Spleen (tissue), 11 donors: ENCODE measurements around the gene AGBL1. TPM values are rescaled to one million over a fixed set of nuclear protein-coding genes. Genes with fewer than 3 reads are reported as not detected.

Experiments
- DNase-seq: peaks from one replicate; pipeline ENCODE4 v3.0.0-alpha.2; 2020
- H3K27ac ChIP-seq, 8 donors: fragments of 200-600 bp; sonication (generic) in 7 of 8; 1 replicate in 4 of 8; 2 replicates in 4 of 8; pipeline versions ENCODE4 v1.5.0 to v1.8.0; 2016 to 2021; ENCODE audit warnings: inconsistent platforms in 4 of 8, mild to moderate bottlenecking in 4 of 8, moderate library complexity in 1 of 8
- H3K27me3 ChIP-seq, 7 donors: fragments of 200-600 bp; sonication (generic) in 6 of 7; replicated peaks in 1 of 7; 1 replicate in 4 of 7; 2 replicates in 3 of 7; pipeline versions ENCODE4 v1.5.0 to v1.8.0; 2016 to 2021; ENCODE audit warnings: inconsistent platforms in 3 of 7, mild to moderate bottlenecking in 1 of 7
- H3K36me3 ChIP-seq, 6 donors: fragments of 200-600 bp; sonication (generic) in 5 of 6; 1 replicate in 4 of 6; 2 replicates in 2 of 6; pipeline versions ENCODE4 v1.5.0 to v1.8.0; 2016 to 2021; ENCODE audit warnings: inconsistent platforms in 2 of 6
- H3K4me1 ChIP-seq, 6 donors: fragments of 200-600 bp; sonication (generic) in 5 of 6; 1 replicate in 3 of 6; 2 replicates in 3 of 6; pipeline versions ENCODE4 v1.5.0 to v1.8.0; 2016 to 2021; ENCODE audit warnings: inconsistent platforms in 3 of 6
- H3K4me3 ChIP-seq, 8 donors: fragments of 200-600 bp; sonication (generic) in 7 of 8; 1 replicate in 4 of 8; 2 replicates in 4 of 8; pipeline versions ENCODE4 v1.5.0 to v1.8.0; 2016 to 2021; ENCODE audit warnings: inconsistent platforms in 4 of 8, mild to moderate bottlenecking in 4 of 8, moderate library complexity in 2 of 8
- H3K9me3 ChIP-seq, 8 donors: fragments of 200-600 bp; sonication (generic) in 7 of 8; 1 replicate in 4 of 8; 2 replicates in 4 of 8; pipeline versions ENCODE4 v1.5.0 to v1.8.0; 2016 to 2021; ENCODE audit warnings: inconsistent platforms in 4 of 8
- POLR2A ChIP-seq, 3 donors: fragments of 450-650 bp; IDR thresholded peaks; one replicate each; pipeline ENCODE4 v1.5.1; 2017; ENCODE audit warnings: antibody characterized with exemption in 3 of 3, mild to moderate bottlenecking in 1 of 3
- POLR2AphosphoS5 ChIP-seq, 3 donors: sonication (generic); formaldehyde crosslinking; IDR thresholded peaks; one replicate each; pipeline ENCODE4 v1.5.1; 2017; ENCODE audit warnings: antibody characterized with exemption in 3 of 3
- WGBS, 5 donors: extraction: QIAGEN DNeasy Blood & Tissue Kit in 3 of 5; methylation state at CpG; one replicate each; pipeline versions ENCODE4 v1.1.5 to v1.1.7; 2013 to 2018; 5-methylcytosine and 5-hydroxymethylcytosine counted together
- intact Hi-C: fragments of 100-400 bp; cut with DNase I; formaldehyde crosslinking; loops from one replicate; pipeline ENCODE4 v1.15.0; 2023; ENCODE audit warnings: low total_unique reads
- polyA plus RNA-seq, 3 donors: library from polyadenylated mRNA; stranded (reverse); fragments of 200-250 nt; gene quantifications; one replicate each; pipeline ENCODE4 v1.2.1, GENCODE V29; 2013
- total RNA-seq, 7 donors: library from RNA; depleted of rRNA in 3 of 7; stranded (reverse); fragments of >200 nt in 3 of 7; fragmentation: NEBNext Ultra II Directional in 4 of 7; extraction: Animal tissue kit (Norgen Biotek cat#: 25700) in 4 of 7; gene quantifications; one replicate each; pipeline versions ENCODE4 v1.1.0 to v1.2.1, GENCODE V29; 2016 to 2021
- TF ChIP-seq, protein P1 (sequence below), 11 experiments: fragments of 200-600 bp in 7 of 11; fragments of 450-650 bp in 4 of 11; sonication (generic) in 4 of 11; IDR thresholded peaks in 8 of 11; conservative IDR thresholded peaks in 3 of 11; 1 replicate in 7 of 11; 2 replicates in 4 of 11; pipeline versions ENCODE4 v1.4.0 to v1.8.0; 2016 to 2021; ENCODE audit warnings: antibody characterized with exemption in 11 of 11, inconsistent platforms in 4 of 11, mild to moderate bottlenecking in 1 of 11
- donor health status: healthy with polysubstance abuse.
- donor health status: DM: no; HTN: no; CAD: no; lungs with moderate emphysema.
- donor health status: DM: no; HTN: no; CAD: no.
- donor health status: Bipolar disorder and iron deficiency.
- donor health status: healthy.
- donor health status: DM: no; HTN: no; CAD: no.
- donor health status: DM: yes; HTN: yes; CAD: no.

AGBL1 gene
- total and polyA plus RNA-seq, 10 donors, result not detected

DNA sequence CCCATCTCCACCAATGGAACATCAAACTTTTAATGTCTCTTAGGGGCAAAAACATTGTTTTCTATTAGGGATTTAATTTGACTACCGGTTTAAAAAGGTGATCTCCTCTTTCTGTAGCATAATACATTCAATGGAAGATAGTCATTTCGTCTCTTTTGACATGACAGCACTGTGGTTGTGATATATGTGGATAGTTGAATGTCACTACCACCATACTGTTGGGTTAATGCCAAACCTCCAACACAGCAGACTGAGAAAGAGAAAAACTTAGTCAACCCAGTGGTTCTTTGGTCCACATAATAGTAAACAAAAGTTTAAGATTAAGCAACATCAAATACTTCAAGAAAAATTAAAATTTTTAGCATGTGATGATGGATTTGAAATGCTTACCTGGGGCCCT is 530.4 kb downstream of the AGBL1 start:
- Histone ChIP-seq H3K36me3 (no peaks in the 10 kb centered on the region), H3K9me3 (no peaks in the 10 kb centered on the region), H3K27me3 (no peaks in the 10 kb centered on the region), H3K4me3 (no peak overlapping the region), H3K4me1 (peaks cover 0 to 5% (median 0%) of the 10 kb centered on the region in 6 donors), H3K27ac (no peak overlapping the region)
- intact Hi-C loops, result no loop called here
- TF ChIP-seq POLR2AphosphoS5 (IDR thresholded peaks at IDR 0.05) (no peak), POLR2A (IDR thresholded peaks at IDR 0.05) (no peak)
- TF ChIP-seq, protein P1, sequence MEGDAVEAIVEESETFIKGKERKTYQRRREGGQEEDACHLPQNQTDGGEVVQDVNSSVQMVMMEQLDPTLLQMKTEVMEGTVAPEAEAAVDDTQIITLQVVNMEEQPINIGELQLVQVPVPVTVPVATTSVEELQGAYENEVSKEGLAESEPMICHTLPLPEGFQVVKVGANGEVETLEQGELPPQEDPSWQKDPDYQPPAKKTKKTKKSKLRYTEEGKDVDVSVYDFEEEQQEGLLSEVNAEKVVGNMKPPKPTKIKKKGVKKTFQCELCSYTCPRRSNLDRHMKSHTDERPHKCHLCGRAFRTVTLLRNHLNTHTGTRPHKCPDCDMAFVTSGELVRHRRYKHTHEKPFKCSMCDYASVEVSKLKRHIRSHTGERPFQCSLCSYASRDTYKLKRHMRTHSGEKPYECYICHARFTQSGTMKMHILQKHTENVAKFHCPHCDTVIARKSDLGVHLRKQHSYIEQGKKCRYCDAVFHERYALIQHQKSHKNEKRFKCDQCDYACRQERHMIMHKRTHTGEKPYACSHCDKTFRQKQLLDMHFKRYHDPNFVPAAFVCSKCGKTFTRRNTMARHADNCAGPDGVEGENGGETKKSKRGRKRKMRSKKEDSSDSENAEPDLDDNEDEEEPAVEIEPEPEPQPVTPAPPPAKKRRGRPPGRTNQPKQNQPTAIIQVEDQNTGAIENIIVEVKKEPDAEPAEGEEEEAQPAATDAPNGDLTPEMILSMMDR (IDR thresholded peaks at IDR 0.05 in 8 of 11, conservative IDR thresholded peaks at IDR 0.05 in 3 of 11), result no peak
- DNase-seq, result no peak
- 59 to 89% (median 72%) methylated on average over 2 of the region's 2 CpGs for WGBS, 5 donors

DNA sequence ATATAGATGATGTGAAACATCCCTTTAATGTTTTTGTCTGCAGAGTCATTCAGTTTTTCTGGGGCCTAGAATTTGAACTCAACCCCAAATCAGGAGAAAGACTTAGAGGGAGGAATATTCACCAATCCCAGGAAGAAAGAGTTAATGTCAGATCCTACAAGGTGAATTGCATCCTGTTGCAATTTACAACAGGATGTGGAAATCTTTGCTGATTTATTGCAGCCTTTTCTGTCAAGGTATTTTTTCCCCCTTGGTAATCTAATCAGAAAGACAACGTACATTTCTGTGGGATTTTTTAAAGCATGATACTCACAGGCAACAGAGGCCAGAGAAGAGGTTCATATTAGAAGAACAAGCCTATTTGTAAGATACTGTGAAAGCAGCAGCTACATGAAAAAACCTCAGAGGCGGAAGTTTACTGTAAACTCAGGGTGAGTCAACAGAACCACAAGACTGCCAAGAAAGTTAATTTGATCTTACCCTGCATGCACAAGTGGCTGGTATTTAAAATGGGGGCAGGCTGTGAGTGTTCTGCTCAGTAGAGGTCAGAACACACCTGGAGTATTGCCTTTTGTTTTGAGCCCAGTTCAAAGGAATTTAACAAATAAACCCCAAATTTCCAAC is 531.9 kb downstream of the AGBL1 start:
- peaks cover 0 to 5% (median 0%) of the 10 kb centered on the region in 6 donors for H3K4me1 ChIP-seq
- no peaks in the 10 kb centered on the region for H3K36me3 ChIP-seq
- no peaks in the 10 kb centered on the region for H3K9me3 ChIP-seq
- TF ChIP-seq, protein P1 (IDR thresholded peaks at IDR 0.05 in 8 of 11, conservative IDR thresholded peaks at IDR 0.05 in 3 of 11), result no peak
- TF ChIP-seq POLR2AphosphoS5 (IDR thresholded peaks at IDR 0.05) (no peak), POLR2A (IDR thresholded peaks at IDR 0.05) (no peak)
- no peak for DNase-seq
- 39 to 46% (median 41%) methylated on average over 2 of the region's 2 CpGs for WGBS, 5 donors
- H3K27ac ChIP-seq, result peak overlapping the region in 4 of 8 donors; percentile 16 to 63 (median 42)
- intact Hi-C loops, result no loop called here
- no peaks in the 10 kb centered on the region for H3K27me3 ChIP-seq
- no peak overlapping the region for H3K4me3 ChIP-seq

DNA sequence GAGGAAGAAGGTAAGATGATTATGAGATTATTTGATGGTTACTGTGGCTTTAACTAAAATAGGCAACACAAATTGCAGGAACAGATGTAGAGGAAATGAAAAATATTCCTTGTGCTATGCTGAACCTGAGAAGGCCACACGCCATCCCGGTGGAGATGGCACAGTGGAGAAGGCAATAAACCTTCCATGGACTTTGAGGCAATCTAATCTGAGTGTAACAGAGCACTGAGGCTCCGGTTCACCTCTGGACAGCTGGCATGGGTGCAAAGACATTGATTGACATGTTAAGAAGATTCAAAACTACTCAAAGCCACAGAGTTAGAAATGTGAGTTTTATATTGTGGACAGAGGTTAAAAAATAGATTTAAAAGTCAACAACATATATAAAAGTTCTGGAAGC is 535.7 kb downstream of the AGBL1 start:
- no peaks in the 10 kb centered on the region for H3K27me3 ChIP-seq
- peak overlapping the region in 1 of 8 donors; percentile 24 for H3K27ac ChIP-seq
- H3K36me3 ChIP-seq, result no peaks in the 10 kb centered on the region
- no peak for DNase-seq
- intact Hi-C loops, result no loop called here
- no peak overlapping the region for H3K4me3 ChIP-seq
- TF ChIP-seq POLR2A (IDR thresholded peaks at IDR 0.05) (no peak), POLR2AphosphoS5 (IDR thresholded peaks at IDR 0.05) (no peak)
- TF ChIP-seq, protein P1 (IDR thresholded peaks at IDR 0.05 in 8 of 11, conservative IDR thresholded peaks at IDR 0.05 in 3 of 11), result no peak
- no peaks in the 10 kb centered on the region for H3K9me3 ChIP-seq
- H3K4me1 ChIP-seq, result peaks cover 0 to 5% (median 0%) of the 10 kb centered on the region in 6 donors
- 82 to 95% (median 83%) methylated on average over 3 of the region's 3 CpGs for WGBS, 5 donors

DNA sequence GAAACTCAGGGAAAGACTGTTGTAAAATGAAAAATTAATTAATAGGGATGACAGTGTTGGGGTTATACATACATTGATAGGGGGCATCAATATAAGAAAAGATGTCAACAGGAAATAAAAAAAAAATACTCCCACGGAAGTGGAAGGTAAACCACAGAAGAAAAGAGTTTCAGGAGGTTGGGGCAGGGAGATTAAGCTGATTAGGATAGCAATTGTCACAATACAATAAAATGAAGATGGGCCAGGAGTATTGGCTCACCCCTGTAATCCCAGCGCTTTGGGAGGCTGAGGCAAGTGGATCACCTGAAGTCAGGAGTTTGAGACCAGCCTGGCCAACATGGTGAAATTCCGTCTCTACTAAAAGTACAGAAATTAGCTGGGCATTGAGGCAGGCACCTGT is 536.1 kb downstream of the AGBL1 start:
- DNase-seq, result no peak
- intact Hi-C loops, result no loop called here
- Histone ChIP-seq H3K27ac (no peak overlapping the region), H3K27me3 (no peaks in the 10 kb centered on the region), H3K36me3 (no peaks in the 10 kb centered on the region), H3K4me3 (no peak overlapping the region), H3K9me3 (no peaks in the 10 kb centered on the region), H3K4me1 (peaks cover 0 to 5% (median 0%) of the 10 kb centered on the region in 6 donors)
- WGBS, 5 donors, result 67 to 82% (median 75%) methylated on average over 3 of the region's 3 CpGs
- TF ChIP-seq, protein P1 (IDR thresholded peaks at IDR 0.05 in 8 of 11, conservative IDR thresholded peaks at IDR 0.05 in 3 of 11), result no peak
